Tibial nerve (tissue), 4 donors: Measurements from ENCODE around the gene MAML3. TPM values are rescaled to one million over a fixed set of nuclear protein-coding genes. Genes with fewer than 3 reads are reported as not detected.
A peak's percentile ranks its signal among the peaks of the same experiment; 100 is the strongest.

Experiments
- DNase-seq, 2 donors: peaks; one replicate each; pipeline ENCODE4 v3.0.0-alpha.2; 2019; ENCODE audit warnings: low spot score in 2 of 2
- H3K27ac ChIP-seq, 4 donors: fragments of 200-600 bp; sonication (generic) in 3 of 4; one replicate each; pipeline ENCODE4 v1.5.1; 2017 to 2019; ENCODE audit warnings: mild to moderate bottlenecking in 1 of 4
- H3K27me3 ChIP-seq, 2 donors: fragments of 200-600 bp; sonication (generic) in 1 of 2; one replicate each; pipeline versions ENCODE4 v1.5.1 to v1.6.0; 2017 to 2019
- H3K36me3 ChIP-seq, 3 donors: fragments of 200-600 bp; sonication (generic); one replicate each; pipeline ENCODE4 v1.5.1; 2018 to 2019
- H3K4me1 ChIP-seq, 4 donors: fragments of 200-600 bp; sonication (generic) in 3 of 4; one replicate each; pipeline ENCODE4 v1.5.1; 2017 to 2019
- H3K4me3 ChIP-seq, 4 donors: fragments of 200-600 bp; sonication (generic) in 3 of 4; one replicate each; pipeline ENCODE4 v1.5.1; 2017 to 2019; ENCODE audit warnings: mild to moderate bottlenecking in 1 of 4, moderate library complexity in 1 of 4
- H3K9me3 ChIP-seq, 4 donors: fragments of 200-600 bp; sonication (generic) in 3 of 4; one replicate each; pipeline ENCODE4 v1.5.1; 2017 to 2019
- EP300 ChIP-seq, 2 donors: sonication (generic); formaldehyde crosslinking; IDR thresholded peaks; one replicate each; pipeline ENCODE4 v1.6.1; 2017; ENCODE audit warnings: antibody characterized with exemption in 2 of 2, mild to moderate bottlenecking in 1 of 2
- POLR2A ChIP-seq, 2 donors: fragments of 450-650 bp; IDR thresholded peaks; one replicate each; pipeline ENCODE4 v1.6.1; 2017; ENCODE audit warnings: antibody characterized with exemption in 2 of 2, mild to moderate bottlenecking in 2 of 2, moderate library complexity in 2 of 2
- WGBS, 2 donors: methylation state at CpG; one replicate each; pipeline ENCODE4 v1.1.5; 2018; 5-methylcytosine and 5-hydroxymethylcytosine counted together
- total RNA-seq, 4 donors: library from RNA; depleted of rRNA; stranded (reverse); fragments of >200 nt; gene quantifications; one replicate each; pipeline ENCODE4 v1.1.0, GENCODE V29; 2016
- TF ChIP-seq, protein P1 (sequence below), 5 experiments: fragments of 200-600 bp in 3 of 5; fragments of 450-650 bp in 2 of 5; sonication (generic) in 3 of 5; IDR thresholded peaks; one replicate each; pipeline ENCODE4 v1.5.1; 2016 to 2019; ENCODE audit warnings: antibody characterized with exemption in 5 of 5, mild to moderate bottlenecking in 3 of 5, moderate library complexity in 2 of 5

Gene MAML3
- total RNA-seq, 4 donors from 2014 or later, result 8.6 to 10.5 (median 9.4) TPM

DNA sequence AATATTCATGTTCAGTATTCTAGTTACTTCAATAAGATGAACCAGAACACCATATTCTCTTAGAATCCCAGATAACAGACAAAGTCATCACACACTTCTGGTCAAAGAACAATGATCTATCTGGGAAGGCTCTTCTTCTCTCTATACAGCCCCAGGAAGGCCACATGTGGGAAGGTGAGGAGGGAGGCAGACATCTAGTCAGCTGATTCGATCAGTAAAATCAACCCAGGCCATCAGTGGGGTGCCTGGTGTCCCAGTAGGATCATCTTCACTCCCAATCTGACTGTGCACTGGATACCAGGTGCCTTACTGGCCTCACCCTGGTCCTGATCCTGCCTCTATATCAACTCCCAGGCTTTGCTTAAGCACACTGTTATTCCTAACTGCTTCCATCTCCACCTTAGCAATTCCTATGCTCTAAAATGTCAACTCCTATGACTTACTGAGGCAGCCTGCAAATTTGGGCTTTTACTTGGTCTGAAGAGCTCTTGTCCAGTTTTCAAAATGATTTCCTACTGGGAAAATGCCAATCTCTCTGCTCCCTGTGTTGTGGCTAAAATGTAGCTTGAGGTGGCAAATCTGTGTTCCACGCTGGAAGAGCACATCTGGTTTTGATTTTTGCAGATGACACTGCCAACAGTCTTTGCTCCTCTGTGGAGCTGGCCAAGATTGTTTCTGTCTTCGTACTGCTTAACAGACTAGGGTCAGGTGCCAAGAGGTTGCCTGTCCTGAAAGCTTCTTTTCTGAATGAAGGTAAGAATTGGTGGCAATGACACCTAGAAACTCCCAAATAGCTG is 359.6 kb downstream of the MAML3 start:
- no peaks in the 10 kb centered on the region for H3K9me3 ChIP-seq
- peak overlapping the region in 2 of 4 donors; percentile 21 to 67 for H3K27ac ChIP-seq
- H3K36me3 ChIP-seq, result no peaks in the 10 kb centered on the region
- H3K4me3 ChIP-seq, result no peak overlapping the region
- peaks cover 0 to 36% (median 6%) of the 10 kb centered on the region in 4 donors for H3K4me1 ChIP-seq
- TF ChIP-seq EP300 (IDR thresholded peaks at IDR 0.05) (peak in 1 of 2 donors; percentile 27), POLR2A (IDR thresholded peaks at IDR 0.05) (no peak)
- TF ChIP-seq, protein P1, sequence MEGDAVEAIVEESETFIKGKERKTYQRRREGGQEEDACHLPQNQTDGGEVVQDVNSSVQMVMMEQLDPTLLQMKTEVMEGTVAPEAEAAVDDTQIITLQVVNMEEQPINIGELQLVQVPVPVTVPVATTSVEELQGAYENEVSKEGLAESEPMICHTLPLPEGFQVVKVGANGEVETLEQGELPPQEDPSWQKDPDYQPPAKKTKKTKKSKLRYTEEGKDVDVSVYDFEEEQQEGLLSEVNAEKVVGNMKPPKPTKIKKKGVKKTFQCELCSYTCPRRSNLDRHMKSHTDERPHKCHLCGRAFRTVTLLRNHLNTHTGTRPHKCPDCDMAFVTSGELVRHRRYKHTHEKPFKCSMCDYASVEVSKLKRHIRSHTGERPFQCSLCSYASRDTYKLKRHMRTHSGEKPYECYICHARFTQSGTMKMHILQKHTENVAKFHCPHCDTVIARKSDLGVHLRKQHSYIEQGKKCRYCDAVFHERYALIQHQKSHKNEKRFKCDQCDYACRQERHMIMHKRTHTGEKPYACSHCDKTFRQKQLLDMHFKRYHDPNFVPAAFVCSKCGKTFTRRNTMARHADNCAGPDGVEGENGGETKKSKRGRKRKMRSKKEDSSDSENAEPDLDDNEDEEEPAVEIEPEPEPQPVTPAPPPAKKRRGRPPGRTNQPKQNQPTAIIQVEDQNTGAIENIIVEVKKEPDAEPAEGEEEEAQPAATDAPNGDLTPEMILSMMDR (IDR thresholded peaks at IDR 0.05), result no peak
- 66 to 78% methylated on average over 3 of the region's 3 CpGs for WGBS, 2 donors
- peak in 1 of 2 donors; percentile 26 for DNase-seq
- H3K27me3 ChIP-seq, result no peaks in the 10 kb centered on the region

DNA sequence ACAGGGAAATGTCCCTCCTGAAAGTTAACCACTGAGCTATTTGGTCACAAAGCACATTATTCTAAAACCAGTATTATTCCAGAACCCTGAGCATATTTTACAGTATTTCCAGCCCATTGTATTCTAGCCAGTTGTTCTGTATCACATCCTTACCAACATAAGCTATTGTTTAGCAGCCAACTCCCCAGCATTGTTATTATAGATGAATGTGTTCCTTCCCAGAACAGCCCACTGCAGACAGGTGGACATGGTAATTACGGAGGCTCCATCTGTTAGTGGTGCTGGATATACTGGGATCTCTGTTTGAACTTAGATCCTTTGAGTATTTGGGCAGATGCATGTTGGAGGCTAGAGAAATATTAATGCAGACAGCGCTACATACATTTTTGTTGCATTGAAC is 362.3 kb downstream of the MAML3 start:
- Histone ChIP-seq H3K27me3 (no peaks in the 10 kb centered on the region), H3K4me1 (peaks cover 0 to 39% (median 6%) of the 10 kb centered on the region in 4 donors), H3K9me3 (no peaks in the 10 kb centered on the region), H3K4me3 (no peak overlapping the region), H3K36me3 (no peaks in the 10 kb centered on the region), H3K27ac (no peak overlapping the region)
- WGBS, 2 donors, result 85 to 96% methylated on average over 2 of the region's 2 CpGs
- DNase-seq, result no peak
- TF ChIP-seq, protein P1 (IDR thresholded peaks at IDR 0.05), result no peak
- TF ChIP-seq EP300 (IDR thresholded peaks at IDR 0.05) (no peak), POLR2A (IDR thresholded peaks at IDR 0.05) (no peak)

DNA sequence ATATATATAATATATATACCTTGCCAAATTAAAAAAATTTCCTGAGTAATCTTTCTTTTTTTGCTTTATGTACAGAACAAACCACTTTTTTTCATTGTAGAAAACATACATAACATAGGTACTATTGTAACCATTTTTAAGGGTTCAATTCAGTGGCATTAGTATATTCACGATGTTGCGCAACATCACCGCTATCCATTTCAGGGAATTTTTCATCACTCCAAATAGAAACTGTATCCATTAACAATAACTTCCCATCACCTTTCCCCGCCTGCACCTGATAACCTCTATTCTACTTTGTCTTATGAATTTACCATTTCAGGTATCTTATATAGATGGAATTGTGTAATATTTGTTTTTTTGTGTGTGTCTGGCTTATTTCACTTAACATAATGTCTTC is 363.7 kb downstream of the MAML3 start:
- H3K4me1 ChIP-seq, result peaks cover 0 to 41% (median 9%) of the 10 kb centered on the region in 4 donors
- H3K4me3 ChIP-seq, result no peak overlapping the region
- H3K27me3 ChIP-seq, result no peaks in the 10 kb centered on the region
- H3K36me3 ChIP-seq, result no peaks in the 10 kb centered on the region
- TF ChIP-seq, protein P1 (IDR thresholded peaks at IDR 0.05), result no peak
- TF ChIP-seq EP300 (IDR thresholded peaks at IDR 0.05) (no peak), POLR2A (IDR thresholded peaks at IDR 0.05) (no peak)
- WGBS, 2 donors, result 98 to 99% methylated on average over 4 of the region's 4 CpGs
- H3K27ac ChIP-seq, result no peak overlapping the region
- H3K9me3 ChIP-seq, result no peaks in the 10 kb centered on the region
- no peak for DNase-seq

- Histone ChIP-seq H3K27ac (no peak overlapping the region), H3K4me1 (peaks cover 0 to 35% (median 4%) of the 10 kb centered on the region in 4 donors), H3K9me3 (no peaks in the 10 kb centered on the region), H3K4me3 (no peak overlapping the region), H3K27me3 (no peaks in the 10 kb centered on the region), H3K36me3 (no peaks in the 10 kb centered on the region)
- WGBS, 2 donors, result 92 to 93% methylated on average over 6 of the region's 6 CpGs
- no peak for DNase-seq
- TF ChIP-seq, protein P1 (IDR thresholded peaks at IDR 0.05), result no peak
- TF ChIP-seq EP300 (IDR thresholded peaks at IDR 0.05) (no peak), POLR2A (IDR thresholded peaks at IDR 0.05) (no peak)
Measured at GRCh38 chr4:139789096-139789654, 364.8 kb downstream of the MAML3 start.
